Neural cell (in vitro differentiated cells): Measurements from ENCODE around the gene ANKRD33B. TPM values are rescaled to one million over a fixed set of nuclear protein-coding genes. Genes with fewer than 3 reads are reported as not detected.

Experiments used
- H2AFZ ChIP-seq: fragments of 200-600, 300-800 bp; sonication (generic), shearing (Covaris generic); 2 replicates; pipeline ENCODE4 v1.6.0; 2014; ENCODE audit warnings: low read depth, mild to moderate bottlenecking, antibody characterized with exemption, low read length, moderate library complexity
- H3F3A ChIP-seq: fragments of 200-600 bp; shearing (Covaris generic); 2 replicates; pipeline ENCODE4 v1.6.1; 2016; ENCODE audit warnings: mild to moderate bottlenecking, moderate library complexity, mixed read lengths, antibody characterized with exemption, low read length; ENCODE audit not compliant: insufficient read depth, poor library complexity, severe bottlenecking
- H3K27ac ChIP-seq: fragments of 200-600, 300-800 bp; sonication (generic), shearing (Covaris generic); 2 replicates; pipeline ENCODE4 v1.5.1; 2014; ENCODE audit warnings: mild to moderate bottlenecking, low read length, moderate library complexity
- H3K27me3 ChIP-seq: fragments of 300-800, 200-600 bp; sonication (generic), shearing (Covaris generic); 2 replicates; pipeline ENCODE4 v1.6.0; 2014; ENCODE audit warnings: mild to moderate bottlenecking, low read depth, low read length, moderate library complexity; ENCODE audit not compliant: insufficient read depth
- H3K36me3 ChIP-seq: fragments of 300-800, 200-600 bp; sonication (generic), shearing (Covaris generic); 2 replicates; pipeline ENCODE4 v1.5.1; 2014; ENCODE audit warnings: mild to moderate bottlenecking, antibody characterized with exemption, low read length, moderate library complexity; ENCODE audit not compliant: insufficient read depth
- H3K4me2 ChIP-seq: fragments of 300-800, 200-600 bp; sonication (generic), shearing (Covaris generic); 2 replicates; pipeline ENCODE4 v1.6.0; 2014; ENCODE audit warnings: mild to moderate bottlenecking, low read length
- H3K4me3 ChIP-seq: fragments of 300-800, 200-600 bp; sonication (generic), shearing (Covaris generic); 2 replicates; pipeline ENCODE4 v1.5.1; 2014; ENCODE audit warnings: mild to moderate bottlenecking, low read length, moderate library complexity
- H3K79me2 ChIP-seq: fragments of 200-600 bp; shearing (Covaris generic); replicated peaks from 2 replicates; pipeline ENCODE4 v1.6.0; 2014; ENCODE audit warnings: mild to moderate bottlenecking, low read length, moderate library complexity; ENCODE audit not compliant: insufficient read depth
- H3K9ac ChIP-seq: fragments of 300-800, 200-600 bp; sonication (generic), shearing (Covaris generic); 2 replicates; pipeline ENCODE4 v1.6.1; 2016; ENCODE audit warnings: mild to moderate bottlenecking, low read length, mixed read lengths
- H3K9me2 ChIP-seq: fragments of 200-600 bp; shearing (Covaris generic); 2 replicates; pipeline ENCODE4 v1.6.1; 2016; ENCODE audit warnings: mild to moderate bottlenecking, low read length, mixed read lengths; ENCODE audit not compliant: insufficient read depth
- H3K9me3 ChIP-seq: fragments of 200-600, 300-800 bp; sonication (generic), shearing (Covaris generic); 2 replicates; pipeline ENCODE4 v1.6.1; 2016; ENCODE audit warnings: mild to moderate bottlenecking, mixed run types, low read length, moderate library complexity, mixed read lengths
- H4K20me1 ChIP-seq: fragments of 200-600 bp; shearing (Covaris generic); 2 replicates; pipeline ENCODE4 v1.6.1; 2016; ENCODE audit warnings: mild to moderate bottlenecking, mixed run types; ENCODE audit not compliant: insufficient read depth
- EP300 ChIP-seq: fragments of 450-650 bp; conservative IDR thresholded peaks from 2 replicates; pipeline ENCODE4 v1.6.1; 2014; ENCODE audit warnings: antibody characterized with exemption, mild to moderate bottlenecking, moderate library complexity; ENCODE audit not compliant: poor library complexity, severe bottlenecking
- EZH2 ChIP-seq: fragments of 200-600, 300-800 bp; shearing (Covaris generic), sonication (generic); IDR thresholded peaks from 2 replicates; pipeline ENCODE4 v1.6.1; 2014; ENCODE audit warnings: antibody characterized with exemption, low read length, borderline replicate concordance, mild to moderate bottlenecking; ENCODE audit not compliant: insufficient read depth, poor library complexity, severe bottlenecking
- MXI1 ChIP-seq: fragments of 450-650 bp; conservative IDR thresholded peaks from 2 replicates; pipeline ENCODE4 v1.6.1; 2014; ENCODE audit warnings: antibody characterized with exemption, mild to moderate bottlenecking; ENCODE audit not compliant: poor library complexity, severe bottlenecking
- POLR2AphosphoS5 ChIP-seq: IDR thresholded peaks from 2 replicates; pipeline ENCODE4 v1.6.1; 2012
- RAD21 ChIP-seq: fragments of 450-650 bp; conservative IDR thresholded peaks from 2 replicates; pipeline ENCODE4 v1.6.1; 2014; ENCODE audit warnings: antibody characterized with exemption, mild to moderate bottlenecking, moderate library complexity
- SMC3 ChIP-seq: fragments of 450-650 bp; conservative IDR thresholded peaks from 2 replicates; pipeline ENCODE4 v1.6.1; 2014; ENCODE audit warnings: antibody characterized with exemption, mild to moderate bottlenecking, moderate library complexity; ENCODE audit not compliant: poor library complexity
- TAF1 ChIP-seq: IDR thresholded peaks from 2 replicates; pipeline ENCODE4 v1.6.1; 2012; ENCODE audit warnings: low read depth
- polyA plus RNA-seq: library from polyadenylated mRNA; depleted of rRNA; stranded (reverse); fragments of >200 nt; gene quantifications from 2 replicates; pipeline ENCODE4 v1.2.3, GENCODE V29; 2014
- TF ChIP-seq, protein P1 (sequence below): fragments of 450-650 bp; IDR thresholded peaks from 2 replicates; pipeline ENCODE4 v1.5.1; 2014; ENCODE audit warnings: antibody characterized with exemption, mild to moderate bottlenecking, moderate library complexity; ENCODE audit not compliant: poor library complexity, severe bottlenecking
- TF ChIP-seq, protein P2 (sequence below): IDR thresholded peaks from 2 replicates; pipeline ENCODE4 v1.6.1; 2012; ENCODE audit warnings: borderline replicate concordance

The ANKRD33B gene
- polyA plus RNA-seq, 1 donor from 2014 or later: not detected

DNA sequence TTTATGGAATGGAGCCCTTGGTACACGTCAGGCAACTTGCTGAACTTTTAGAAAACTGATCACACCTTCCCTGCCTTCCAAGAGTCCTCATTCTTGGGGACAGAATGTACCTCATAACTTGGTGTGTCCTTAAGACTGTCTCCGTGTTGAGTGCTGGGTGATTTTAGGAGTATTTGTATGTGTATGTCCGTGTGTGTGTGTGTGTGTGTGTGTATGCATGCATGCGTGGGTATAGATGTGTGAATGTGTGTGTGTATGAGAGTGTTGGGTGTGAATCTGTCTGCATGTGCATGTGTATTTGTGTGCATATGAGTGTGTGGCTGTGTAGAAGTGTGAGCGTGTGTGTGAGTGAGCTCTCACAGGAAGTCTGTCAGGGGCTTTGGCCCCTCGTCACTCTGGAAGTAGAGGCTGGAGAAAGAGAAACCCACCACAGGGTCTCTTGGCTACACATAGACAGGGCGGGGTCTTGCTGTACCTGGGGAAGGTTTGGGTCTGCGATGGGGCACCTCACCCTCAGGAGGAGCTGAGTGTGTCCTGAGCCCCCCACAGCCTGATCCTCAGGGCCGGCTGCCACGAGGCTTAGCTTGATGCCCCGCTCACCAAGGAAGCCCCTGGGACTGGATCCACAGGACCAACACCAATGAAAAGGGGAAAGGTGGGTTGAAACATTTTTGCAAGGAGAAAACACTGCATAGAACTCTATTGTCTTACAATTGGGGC is 33.1 kb upstream of the ANKRD33B start:
- no peak for TF ChIP-seq POLR2AphosphoS5
- no peak for TF ChIP-seq MXI1
- TF ChIP-seq TAF1: no peak
- no peak for TF ChIP-seq EP300
- TF ChIP-seq EZH2: no peak
- no peak for TF ChIP-seq SMC3
- TF ChIP-seq, protein P1, sequence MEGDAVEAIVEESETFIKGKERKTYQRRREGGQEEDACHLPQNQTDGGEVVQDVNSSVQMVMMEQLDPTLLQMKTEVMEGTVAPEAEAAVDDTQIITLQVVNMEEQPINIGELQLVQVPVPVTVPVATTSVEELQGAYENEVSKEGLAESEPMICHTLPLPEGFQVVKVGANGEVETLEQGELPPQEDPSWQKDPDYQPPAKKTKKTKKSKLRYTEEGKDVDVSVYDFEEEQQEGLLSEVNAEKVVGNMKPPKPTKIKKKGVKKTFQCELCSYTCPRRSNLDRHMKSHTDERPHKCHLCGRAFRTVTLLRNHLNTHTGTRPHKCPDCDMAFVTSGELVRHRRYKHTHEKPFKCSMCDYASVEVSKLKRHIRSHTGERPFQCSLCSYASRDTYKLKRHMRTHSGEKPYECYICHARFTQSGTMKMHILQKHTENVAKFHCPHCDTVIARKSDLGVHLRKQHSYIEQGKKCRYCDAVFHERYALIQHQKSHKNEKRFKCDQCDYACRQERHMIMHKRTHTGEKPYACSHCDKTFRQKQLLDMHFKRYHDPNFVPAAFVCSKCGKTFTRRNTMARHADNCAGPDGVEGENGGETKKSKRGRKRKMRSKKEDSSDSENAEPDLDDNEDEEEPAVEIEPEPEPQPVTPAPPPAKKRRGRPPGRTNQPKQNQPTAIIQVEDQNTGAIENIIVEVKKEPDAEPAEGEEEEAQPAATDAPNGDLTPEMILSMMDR: no peak
- TF ChIP-seq RAD21: no peak
- TF ChIP-seq, protein P2, sequence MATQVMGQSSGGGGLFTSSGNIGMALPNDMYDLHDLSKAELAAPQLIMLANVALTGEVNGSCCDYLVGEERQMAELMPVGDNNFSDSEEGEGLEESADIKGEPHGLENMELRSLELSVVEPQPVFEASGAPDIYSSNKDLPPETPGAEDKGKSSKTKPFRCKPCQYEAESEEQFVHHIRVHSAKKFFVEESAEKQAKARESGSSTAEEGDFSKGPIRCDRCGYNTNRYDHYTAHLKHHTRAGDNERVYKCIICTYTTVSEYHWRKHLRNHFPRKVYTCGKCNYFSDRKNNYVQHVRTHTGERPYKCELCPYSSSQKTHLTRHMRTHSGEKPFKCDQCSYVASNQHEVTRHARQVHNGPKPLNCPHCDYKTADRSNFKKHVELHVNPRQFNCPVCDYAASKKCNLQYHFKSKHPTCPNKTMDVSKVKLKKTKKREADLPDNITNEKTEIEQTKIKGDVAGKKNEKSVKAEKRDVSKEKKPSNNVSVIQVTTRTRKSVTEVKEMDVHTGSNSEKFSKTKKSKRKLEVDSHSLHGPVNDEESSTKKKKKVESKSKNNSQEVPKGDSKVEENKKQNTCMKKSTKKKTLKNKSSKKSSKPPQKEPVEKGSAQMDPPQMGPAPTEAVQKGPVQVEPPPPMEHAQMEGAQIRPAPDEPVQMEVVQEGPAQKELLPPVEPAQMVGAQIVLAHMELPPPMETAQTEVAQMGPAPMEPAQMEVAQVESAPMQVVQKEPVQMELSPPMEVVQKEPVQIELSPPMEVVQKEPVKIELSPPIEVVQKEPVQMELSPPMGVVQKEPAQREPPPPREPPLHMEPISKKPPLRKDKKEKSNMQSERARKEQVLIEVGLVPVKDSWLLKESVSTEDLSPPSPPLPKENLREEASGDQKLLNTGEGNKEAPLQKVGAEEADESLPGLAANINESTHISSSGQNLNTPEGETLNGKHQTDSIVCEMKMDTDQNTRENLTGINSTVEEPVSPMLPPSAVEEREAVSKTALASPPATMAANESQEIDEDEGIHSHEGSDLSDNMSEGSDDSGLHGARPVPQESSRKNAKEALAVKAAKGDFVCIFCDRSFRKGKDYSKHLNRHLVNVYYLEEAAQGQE: no peak
- Histone ChIP-seq H3F3A (no peaks in the 10 kb centered on the region), H3K4me3 (no peak overlapping the region), H2AFZ (no peak overlapping the region), H3K36me3 (no peaks in the 10 kb centered on the region), H3K9me3 (no peaks in the 10 kb centered on the region), H3K9ac (no peak overlapping the region), H3K27me3 (no peaks in the 10 kb centered on the region), H3K4me2 (no peak overlapping the region), H3K9me2 (no peaks in the 10 kb centered on the region), H3K27ac (no peak overlapping the region), H3K79me2 (no peaks in the 10 kb centered on the region), H4K20me1 (no peaks in the 10 kb centered on the region)

DNA sequence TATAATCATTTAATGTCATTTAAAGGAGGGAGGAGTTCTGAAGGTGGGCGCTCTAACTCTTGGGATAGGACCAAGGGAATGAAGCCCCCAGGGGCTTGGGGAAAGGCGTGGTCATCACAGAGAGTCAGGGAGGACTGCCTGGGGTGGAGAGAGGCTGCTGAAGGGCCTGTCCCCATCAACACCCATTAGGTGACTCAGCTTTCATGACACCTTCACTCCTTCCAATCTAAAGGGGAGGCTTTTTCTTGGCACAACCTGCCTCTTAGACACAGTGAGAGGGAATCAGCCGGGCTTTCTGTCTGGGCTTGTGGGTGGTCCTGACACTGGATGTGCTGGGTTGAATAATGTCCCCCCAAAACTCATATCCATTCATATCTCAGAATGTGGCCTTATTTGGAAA is 31.4 kb upstream of the ANKRD33B start:
- no peak overlapping the region for H3K4me2 ChIP-seq
- TF ChIP-seq, protein P2: no peak
- TF ChIP-seq EZH2 (no peak), POLR2AphosphoS5 (no peak), RAD21 (no peak), TAF1 (no peak), SMC3 (no peak), EP300 (no peak), MXI1 (no peak)
- TF ChIP-seq, protein P1: no peak
- no peak overlapping the region for H2AFZ ChIP-seq
- no peak overlapping the region for H3K4me3 ChIP-seq
- no peaks in the 10 kb centered on the region for H3K36me3 ChIP-seq
- H3K27ac ChIP-seq: no peak overlapping the region
- no peaks in the 10 kb centered on the region for H3K79me2 ChIP-seq
- H3K27me3 ChIP-seq: no peaks in the 10 kb centered on the region
- H3K9me3 ChIP-seq: no peaks in the 10 kb centered on the region
- H3F3A ChIP-seq: no peaks in the 10 kb centered on the region
- no peaks in the 10 kb centered on the region for H4K20me1 ChIP-seq
- no peak overlapping the region for H3K9ac ChIP-seq
- no peaks in the 10 kb centered on the region for H3K9me2 ChIP-seq
